Tibial nerve (tissue), 4 donors: ENCODE results near the gene MTA3.

Experiments used
- EP300 ChIP-seq, 2 donors: sonication (generic); formaldehyde crosslinking; IDR thresholded peaks; one replicate each; pipeline ENCODE4 v1.6.1; 2017; ENCODE audit warnings: antibody characterized with exemption in 2 of 2, mild to moderate bottlenecking in 1 of 2
- POLR2A ChIP-seq, 2 donors: fragments of 450-650 bp; IDR thresholded peaks; one replicate each; pipeline ENCODE4 v1.6.1; 2017; ENCODE audit warnings: antibody characterized with exemption in 2 of 2, mild to moderate bottlenecking in 2 of 2, moderate library complexity in 2 of 2
- TF ChIP-seq, protein P1 (sequence below), 5 experiments: fragments of 200-600 bp in 3 of 5; fragments of 450-650 bp in 2 of 5; sonication (generic) in 3 of 5; IDR thresholded peaks; one replicate each; pipeline ENCODE4 v1.5.1; 2016 to 2019; ENCODE audit warnings: antibody characterized with exemption in 5 of 5, mild to moderate bottlenecking in 3 of 5, moderate library complexity in 2 of 5

DNA sequence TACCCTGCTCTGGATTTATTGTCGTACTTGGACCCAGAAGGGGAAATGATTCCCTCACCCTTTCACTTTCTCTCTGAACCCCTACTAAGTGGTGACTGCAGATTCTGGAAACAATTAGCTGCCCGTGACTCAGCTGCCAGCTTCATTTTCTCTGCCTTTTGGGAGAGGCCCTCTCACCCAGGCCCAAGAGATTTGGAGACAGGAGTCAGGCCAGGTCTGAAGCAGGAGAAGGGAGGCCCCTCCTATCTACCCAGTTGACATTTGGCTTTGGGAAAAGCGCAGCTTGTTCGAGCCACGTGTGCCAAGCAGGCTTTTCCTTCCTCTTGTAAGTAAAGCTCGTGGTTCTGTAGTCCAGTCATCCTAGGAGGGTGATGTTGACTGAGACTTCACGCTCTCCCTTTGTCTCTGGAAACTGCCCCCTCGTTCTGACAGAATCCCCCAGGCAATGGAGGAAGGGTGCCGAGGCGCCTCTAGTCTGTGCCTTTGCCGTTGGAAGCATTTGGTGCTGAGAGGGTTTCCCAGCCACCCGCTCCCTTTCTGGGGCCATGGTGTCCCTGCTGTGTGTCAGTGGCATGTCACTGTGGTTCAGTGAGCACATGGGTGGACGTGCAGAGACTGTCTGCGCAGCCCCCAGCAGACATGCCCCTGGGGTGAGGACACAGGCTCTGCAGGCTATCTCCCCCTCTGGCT lies 186.9 kb downstream of the MTA3 start:
- TF ChIP-seq, protein P1, sequence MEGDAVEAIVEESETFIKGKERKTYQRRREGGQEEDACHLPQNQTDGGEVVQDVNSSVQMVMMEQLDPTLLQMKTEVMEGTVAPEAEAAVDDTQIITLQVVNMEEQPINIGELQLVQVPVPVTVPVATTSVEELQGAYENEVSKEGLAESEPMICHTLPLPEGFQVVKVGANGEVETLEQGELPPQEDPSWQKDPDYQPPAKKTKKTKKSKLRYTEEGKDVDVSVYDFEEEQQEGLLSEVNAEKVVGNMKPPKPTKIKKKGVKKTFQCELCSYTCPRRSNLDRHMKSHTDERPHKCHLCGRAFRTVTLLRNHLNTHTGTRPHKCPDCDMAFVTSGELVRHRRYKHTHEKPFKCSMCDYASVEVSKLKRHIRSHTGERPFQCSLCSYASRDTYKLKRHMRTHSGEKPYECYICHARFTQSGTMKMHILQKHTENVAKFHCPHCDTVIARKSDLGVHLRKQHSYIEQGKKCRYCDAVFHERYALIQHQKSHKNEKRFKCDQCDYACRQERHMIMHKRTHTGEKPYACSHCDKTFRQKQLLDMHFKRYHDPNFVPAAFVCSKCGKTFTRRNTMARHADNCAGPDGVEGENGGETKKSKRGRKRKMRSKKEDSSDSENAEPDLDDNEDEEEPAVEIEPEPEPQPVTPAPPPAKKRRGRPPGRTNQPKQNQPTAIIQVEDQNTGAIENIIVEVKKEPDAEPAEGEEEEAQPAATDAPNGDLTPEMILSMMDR (IDR thresholded peaks at IDR 0.05), result no peak
- TF ChIP-seq POLR2A (IDR thresholded peaks at IDR 0.05) (no peak), EP300 (IDR thresholded peaks at IDR 0.05) (no peak)
